OCI-LY7 (cell line): ENCODE results near the gene SMIM12. TPM values are rescaled to one million over a fixed set of nuclear protein-coding genes. Genes with fewer than 3 reads are reported as not detected.
A peak's percentile ranks its signal among the peaks of the same experiment; 100 is the strongest.

Source experiments
- BruUV-seq: library from RNA; stranded (reverse); fragments of 400-500 nt; replicated peaks from 2 replicates; lab custom pipeline; 2021; lab: Mats Ljungman, UMichigan
- CTCF ChIA-PET: fragments of 300-600 bp; sonication (Branson Sonifier 250); formaldehyde crosslinking; loops from one replicate; lab custom pipeline; 2022; ENCODE audit warnings: antibody characterized with exemption; ENCODE audit not compliant: unreplicated experiment; lab: Charles Lee
- POLR2A ChIA-PET: fragments of 300-600 bp; sonication (Branson Sonifier 250); formaldehyde crosslinking; loops from one replicate; lab custom pipeline; 2022; ENCODE audit warnings: antibody characterized with exemption; lab: Charles Lee
- DNase-seq: peaks from one replicate; pipeline ENCODE4 v3.0.0-alpha.2; 2015; ENCODE audit warnings: low spot score
- H2AFZ ChIP-seq: fragments of 200-600 bp; sonication (generic), shearing (Covaris generic); 2 replicates; pipeline ENCODE4 v1.6.1; 2014; ENCODE audit warnings: mild to moderate bottlenecking, antibody characterized with exemption, low read length, moderate library complexity
- H3K27ac ChIP-seq: fragments of 200-600 bp; sonication (generic); 2 replicates; pipeline ENCODE4 v1.5.1; 2014; ENCODE audit warnings: mixed run types, low read depth, mild to moderate bottlenecking, moderate library complexity, low read length, inconsistent platforms; ENCODE audit not compliant: poor library complexity, severe bottlenecking
- H3K36me3 ChIP-seq: fragments of 200-600 bp; sonication (generic); 2 replicates; pipeline ENCODE4 v1.6.1; 2014; ENCODE audit warnings: mild to moderate bottlenecking, antibody characterized with exemption, low read length, moderate library complexity, mixed read lengths; ENCODE audit not compliant: insufficient read depth
- H3K4me1 ChIP-seq: fragments of 200-600 bp; sonication (generic); 2 replicates; pipeline ENCODE4 v1.5.1; 2014; ENCODE audit warnings: mild to moderate bottlenecking, low read length; ENCODE audit not compliant: insufficient read depth, poor library complexity, severe bottlenecking
- H3K4me2 ChIP-seq: fragments of 200-600 bp; sonication (generic); 2 replicates; pipeline ENCODE4 v1.6.1; 2014; ENCODE audit warnings: mild to moderate bottlenecking, low read length
- H3K4me3 ChIP-seq: fragments of 200-600 bp; sonication (generic); 2 replicates; pipeline ENCODE4 v1.5.1; 2014; ENCODE audit warnings: mild to moderate bottlenecking, low read depth, low read length; ENCODE audit not compliant: poor library complexity, severe bottlenecking
- H3K79me2 ChIP-seq: fragments of 200-600 bp; sonication (generic); 2 replicates; pipeline ENCODE4 v1.6.1; 2016; ENCODE audit warnings: low read depth, mild to moderate bottlenecking, low read length, moderate library complexity, mixed read lengths; ENCODE audit not compliant: insufficient read depth
- H3K9me2 ChIP-seq: fragments of 200-600 bp; sonication (generic); 2 replicates; pipeline ENCODE4 v1.6.1; 2016; ENCODE audit warnings: mild to moderate bottlenecking, low read length, mixed read lengths; ENCODE audit not compliant: insufficient read depth
- H3K9me3 ChIP-seq: fragments of 200-600 bp; sonication (generic); 2 replicates; pipeline ENCODE4 v1.6.1; 2014; ENCODE audit warnings: mild to moderate bottlenecking, mixed run types, low read length, mixed read lengths
- H4K20me1 ChIP-seq: fragments of 200-600 bp; sonication (generic); 2 replicates; pipeline ENCODE4 v1.6.1; 2014; ENCODE audit warnings: mild to moderate bottlenecking, antibody characterized with exemption, low read length, moderate library complexity, mixed read lengths; ENCODE audit not compliant: insufficient read depth
- EZH2phosphoT487 ChIP-seq: fragments of 200-600 bp; sonication (generic); IDR thresholded peaks from 2 replicates; pipeline ENCODE4 v1.6.1; 2018; ENCODE audit warnings: low read depth, borderline replicate concordance, mild to moderate bottlenecking, mixed run types, antibody characterized with exemption, low read length, moderate library complexity, mixed read lengths
- intact Hi-C: fragments of 100-400 bp; cut with micrococcal nuclease; formaldehyde crosslinking; loops from one replicate; pipeline ENCODE4 v1.10.0; 2022; ENCODE audit not compliant: unreplicated experiment
- total RNA-seq, 2 experiments: library from RNA; depleted of rRNA in 1 of 2; stranded (reverse); fragments of >200 nt in 1 of 2; shearing (Covaris generic) in 1 of 2; gene quantifications; 2 replicates each; pipeline ENCODE4 v1.2.3, GENCODE V29; 2014 to 2022
- TF ChIP-seq, protein P1 (sequence below): fragments of 200-600 bp; sonication (generic); conservative IDR thresholded peaks from 2 replicates; pipeline ENCODE4 v1.5.1; 2014; ENCODE audit warnings: mild to moderate bottlenecking, antibody characterized with exemption, low read length, moderate library complexity, mixed read lengths

The SMIM12 gene
- total RNA-seq, 2 experiments from 2014 or later: 36.3 to 41.2 TPM

- Histone ChIP-seq H2AFZ (peak overlapping the region; percentile 95), H3K36me3 (peaks cover 24% of the 10 kb centered on the region), H3K27ac (peak overlapping the region; percentile 26), H4K20me1 (no peaks in the 10 kb centered on the region), H3K4me1 (peaks cover 17% of the 10 kb centered on the region), H3K79me2 (peaks cover 28% of the 10 kb centered on the region), H3K9me2 (no peaks in the 10 kb centered on the region), H3K4me2 (peak overlapping the region; percentile 77), H3K9me3 (no peaks in the 10 kb centered on the region), H3K4me3 (peak overlapping the region; percentile 95)
- TF ChIP-seq EZH2phosphoT487: no peak
- TF ChIP-seq, protein P1, sequence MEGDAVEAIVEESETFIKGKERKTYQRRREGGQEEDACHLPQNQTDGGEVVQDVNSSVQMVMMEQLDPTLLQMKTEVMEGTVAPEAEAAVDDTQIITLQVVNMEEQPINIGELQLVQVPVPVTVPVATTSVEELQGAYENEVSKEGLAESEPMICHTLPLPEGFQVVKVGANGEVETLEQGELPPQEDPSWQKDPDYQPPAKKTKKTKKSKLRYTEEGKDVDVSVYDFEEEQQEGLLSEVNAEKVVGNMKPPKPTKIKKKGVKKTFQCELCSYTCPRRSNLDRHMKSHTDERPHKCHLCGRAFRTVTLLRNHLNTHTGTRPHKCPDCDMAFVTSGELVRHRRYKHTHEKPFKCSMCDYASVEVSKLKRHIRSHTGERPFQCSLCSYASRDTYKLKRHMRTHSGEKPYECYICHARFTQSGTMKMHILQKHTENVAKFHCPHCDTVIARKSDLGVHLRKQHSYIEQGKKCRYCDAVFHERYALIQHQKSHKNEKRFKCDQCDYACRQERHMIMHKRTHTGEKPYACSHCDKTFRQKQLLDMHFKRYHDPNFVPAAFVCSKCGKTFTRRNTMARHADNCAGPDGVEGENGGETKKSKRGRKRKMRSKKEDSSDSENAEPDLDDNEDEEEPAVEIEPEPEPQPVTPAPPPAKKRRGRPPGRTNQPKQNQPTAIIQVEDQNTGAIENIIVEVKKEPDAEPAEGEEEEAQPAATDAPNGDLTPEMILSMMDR: no peak
- no TSS peak for BruUV-seq
- POLR2A ChIA-PET: no interaction called here
- DNase-seq: peak; percentile 11
- intact Hi-C loops: loop anchor here (2.0 to 10.0 kb wide), 3 partner anchors 126 to 333 kb away; partner anchors contain the start of genes SFPQ, TMEM35B and ZMYM1
- CTCF ChIA-PET: no interaction called here
Observed at GRCh38 chr1:34858901-34859445, 576 bp downstream of the SMIM12 start.

GRCh38 chr1:34856697-34857096, 2.9 kb downstream of the SMIM12 start:
- Histone ChIP-seq H4K20me1 (peaks cover 3% of the 10 kb centered on the region; the same call in 1 of the 2 replicates), H3K9me2 (no peaks in the 10 kb centered on the region), H3K4me2 (no peak overlapping the region), H3K79me2 (peaks cover 28% of the 10 kb centered on the region), H3K9me3 (no peaks in the 10 kb centered on the region), H3K4me3 (no peak overlapping the region), H3K27ac (no peak overlapping the region), H2AFZ (no peak overlapping the region), H3K4me1 (peaks cover 17% of the 10 kb centered on the region), H3K36me3 (peaks cover 44% of the 10 kb centered on the region)
- POLR2A ChIA-PET: no interaction called here
- no TSS peak for BruUV-seq
- TF ChIP-seq EZH2phosphoT487: no peak
- TF ChIP-seq, protein P1: no peak
- CTCF ChIA-PET: no interaction called here
- DNase-seq: no peak
- intact Hi-C loops: loop anchor here (5.0 to 10.0 kb wide), 2 partner anchors 128 to 336 kb away; partner anchors contain the start of genes SFPQ and TMEM35B

GRCh38 chr1:34852677-34853217, 6.8 kb downstream of the SMIM12 start:
- ChIA-PET POLR2A (interaction anchor here (0.6 to 0.9 kb wide), 3 partner anchors 8 to 132 kb away, joined by 3 read pairs; no protein-coding TSS in a partner anchor), CTCF (interaction anchor here (0.7 to 1.1 kb wide), 2 partner anchors 8 to 13 kb away, joined by 3 read pairs; no protein-coding TSS in a partner anchor)
- no peak overlapping the region for H3K27ac ChIP-seq

More at GRCh38 chr1:34852677-34853217, 6.8 kb downstream of the SMIM12 start:
- BruUV-seq: no TSS peak
- Histone ChIP-seq H4K20me1 (peaks cover 3% of the 10 kb centered on the region; the same call in 1 of the 2 replicates), H3K4me3 (no peak overlapping the region), H3K9me2 (no peaks in the 10 kb centered on the region), H3K4me1 (no peaks in the 10 kb centered on the region), H3K9me3 (no peaks in the 10 kb centered on the region), H3K4me2 (no peak overlapping the region), H2AFZ (no peak overlapping the region), H3K36me3 (peaks cover 62% of the 10 kb centered on the region), H3K79me2 (peaks cover 11% of the 10 kb centered on the region; the same call in 1 of the 2 replicates)
- intact Hi-C loops: loop anchor here (1.0 to 10.0 kb wide), 2 partner anchors 66 to 132 kb away; partner anchors contain the start of gene TMEM35B
- no peak for TF ChIP-seq EZH2phosphoT487
- TF ChIP-seq, protein P1: peak; percentile 99
- peak; percentile 91 for DNase-seq
